Measurements from ENCODE around the gene SWI5. TPM values are rescaled to one million over a fixed set of nuclear protein-coding genes. Genes with fewer than 3 reads are reported as not detected.
A peak's percentile ranks its signal among the peaks of the same experiment; 100 is the strongest.

Gene SWI5
- total and polyA plus RNA-seq, 9 of the 15 experiments (the other 6 are each of a cell fraction or from before 2014, with no cell fraction given): 62.8 to 133 (median 95.9) TPM

DNA sequence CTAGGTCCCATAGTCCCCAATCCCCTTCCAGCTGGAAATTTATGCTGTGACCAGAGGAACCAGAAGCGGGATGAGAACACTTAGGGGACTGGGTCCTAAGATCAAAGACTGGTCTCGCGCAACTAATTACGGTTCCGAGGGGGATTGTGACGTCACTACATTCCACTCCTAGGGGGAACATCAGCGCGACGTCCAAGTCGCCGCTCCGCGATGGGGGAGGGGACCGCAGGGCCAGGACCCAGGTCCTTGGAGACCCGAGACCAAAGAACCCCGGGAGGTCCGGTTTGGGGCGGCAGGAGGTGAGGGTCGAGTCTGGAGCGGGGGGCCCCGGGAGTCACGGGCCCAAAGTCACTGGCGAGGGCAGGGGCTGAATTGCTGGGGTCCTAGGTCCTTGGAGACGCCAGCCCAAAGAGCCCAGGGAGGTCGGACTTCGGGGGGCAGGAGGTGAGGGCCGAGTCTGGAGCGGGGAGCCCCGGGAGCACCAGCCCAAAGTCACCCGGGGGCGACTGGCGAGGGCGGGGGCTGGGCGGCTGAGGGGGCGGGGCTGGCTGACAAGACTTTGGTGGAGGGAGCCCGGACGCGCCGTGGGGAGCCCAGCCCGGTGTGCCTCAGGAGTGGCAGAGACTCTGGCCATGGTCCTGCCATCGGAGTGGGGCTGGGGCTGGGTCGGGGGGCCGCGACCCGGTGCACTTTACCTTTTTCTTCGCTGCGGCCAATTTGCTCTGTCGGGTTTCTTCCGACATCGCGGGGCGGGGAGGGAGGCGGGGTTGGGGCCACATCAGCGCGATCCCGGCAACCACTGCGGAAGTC, 673 bp upstream of the SWI5 start, which contains the start of gene GOLGA2 (continued):
- TF ChIP-seq, protein P1, sequence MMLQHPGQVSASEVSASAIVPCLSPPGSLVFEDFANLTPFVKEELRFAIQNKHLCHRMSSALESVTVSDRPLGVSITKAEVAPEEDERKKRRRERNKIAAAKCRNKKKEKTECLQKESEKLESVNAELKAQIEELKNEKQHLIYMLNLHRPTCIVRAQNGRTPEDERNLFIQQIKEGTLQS (IDR thresholded peaks at IDR 0.05): no peak
- TF ChIP-seq, protein P1 (CRISPR knock-in tag; conservative IDR thresholded peaks at IDR 0.05): peak; percentile 93; the same call in 1 of the 2 replicates
- no peak for TF ChIP-seq DNMT1 (IDR thresholded peaks at IDR 0.05)
- no peak for TF ChIP-seq HEY1 (CRISPR knock-in tag; IDR thresholded peaks at IDR 0.05; ENCODE audit: borderline replicate concordance)
- TF ChIP-seq MED1 (CRISPR knock-in tag; IDR thresholded peaks at IDR 0.05; ENCODE audit: borderline replicate concordance): no peak
- no peak for TF ChIP-seq GATAD2B (IDR thresholded peaks at IDR 0.05; ENCODE audit: borderline replicate concordance)
- TF ChIP-seq, protein P2, sequence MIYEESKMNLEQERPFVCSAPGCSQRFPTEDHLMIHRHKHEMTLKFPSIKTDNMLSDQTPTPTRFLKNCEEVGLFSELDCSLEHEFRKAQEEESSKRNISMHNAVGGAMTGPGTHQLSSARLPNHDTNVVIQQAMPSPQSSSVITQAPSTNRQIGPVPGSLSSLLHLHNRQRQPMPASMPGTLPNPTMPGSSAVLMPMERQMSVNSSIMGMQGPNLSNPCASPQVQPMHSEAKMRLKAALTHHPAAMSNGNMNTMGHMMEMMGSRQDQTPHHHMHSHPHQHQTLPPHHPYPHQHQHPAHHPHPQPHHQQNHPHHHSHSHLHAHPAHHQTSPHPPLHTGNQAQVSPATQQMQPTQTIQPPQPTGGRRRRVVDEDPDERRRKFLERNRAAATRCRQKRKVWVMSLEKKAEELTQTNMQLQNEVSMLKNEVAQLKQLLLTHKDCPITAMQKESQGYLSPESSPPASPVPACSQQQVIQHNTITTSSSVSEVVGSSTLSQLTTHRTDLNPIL (CRISPR knock-in tag; IDR thresholded peaks at IDR 0.05): no peak
- TF ChIP-seq, protein P3, sequence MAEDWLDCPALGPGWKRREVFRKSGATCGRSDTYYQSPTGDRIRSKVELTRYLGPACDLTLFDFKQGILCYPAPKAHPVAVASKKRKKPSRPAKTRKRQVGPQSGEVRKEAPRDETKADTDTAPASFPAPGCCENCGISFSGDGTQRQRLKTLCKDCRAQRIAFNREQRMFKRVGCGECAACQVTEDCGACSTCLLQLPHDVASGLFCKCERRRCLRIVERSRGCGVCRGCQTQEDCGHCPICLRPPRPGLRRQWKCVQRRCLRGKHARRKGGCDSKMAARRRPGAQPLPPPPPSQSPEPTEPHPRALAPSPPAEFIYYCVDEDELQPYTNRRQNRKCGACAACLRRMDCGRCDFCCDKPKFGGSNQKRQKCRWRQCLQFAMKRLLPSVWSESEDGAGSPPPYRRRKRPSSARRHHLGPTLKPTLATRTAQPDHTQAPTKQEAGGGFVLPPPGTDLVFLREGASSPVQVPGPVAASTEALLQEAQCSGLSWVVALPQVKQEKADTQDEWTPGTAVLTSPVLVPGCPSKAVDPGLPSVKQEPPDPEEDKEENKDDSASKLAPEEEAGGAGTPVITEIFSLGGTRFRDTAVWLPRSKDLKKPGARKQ (CRISPR knock-in tag; IDR thresholded peaks at IDR 0.05): no peak
- peak; percentile 20; the same call in 1 of the 2 replicates for TF ChIP-seq POLR2AphosphoS2 (IDR thresholded peaks at IDR 0.05; ENCODE audit: low read length)
- no peak for TF ChIP-seq CEBPB (tag; IDR thresholded peaks at IDR 0.05)
- TF ChIP-seq, protein P4, sequence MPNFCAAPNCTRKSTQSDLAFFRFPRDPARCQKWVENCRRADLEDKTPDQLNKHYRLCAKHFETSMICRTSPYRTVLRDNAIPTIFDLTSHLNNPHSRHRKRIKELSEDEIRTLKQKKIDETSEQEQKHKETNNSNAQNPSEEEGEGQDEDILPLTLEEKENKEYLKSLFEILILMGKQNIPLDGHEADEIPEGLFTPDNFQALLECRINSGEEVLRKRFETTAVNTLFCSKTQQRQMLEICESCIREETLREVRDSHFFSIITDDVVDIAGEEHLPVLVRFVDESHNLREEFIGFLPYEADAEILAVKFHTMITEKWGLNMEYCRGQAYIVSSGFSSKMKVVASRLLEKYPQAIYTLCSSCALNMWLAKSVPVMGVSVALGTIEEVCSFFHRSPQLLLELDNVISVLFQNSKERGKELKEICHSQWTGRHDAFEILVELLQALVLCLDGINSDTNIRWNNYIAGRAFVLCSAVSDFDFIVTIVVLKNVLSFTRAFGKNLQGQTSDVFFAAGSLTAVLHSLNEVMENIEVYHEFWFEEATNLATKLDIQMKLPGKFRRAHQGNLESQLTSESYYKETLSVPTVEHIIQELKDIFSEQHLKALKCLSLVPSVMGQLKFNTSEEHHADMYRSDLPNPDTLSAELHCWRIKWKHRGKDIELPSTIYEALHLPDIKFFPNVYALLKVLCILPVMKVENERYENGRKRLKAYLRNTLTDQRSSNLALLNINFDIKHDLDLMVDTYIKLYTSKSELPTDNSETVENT (CRISPR knock-in tag; IDR thresholded peaks at IDR 0.05): peak; percentile 76; the same call in 1 of the 2 replicates
- TF ChIP-seq ESRRA (IDR thresholded peaks at IDR 0.05; ENCODE audit: borderline replicate concordance, low read depth): no peak
- TF ChIP-seq ZNF699 (CRISPR knock-in tag; IDR thresholded peaks at IDR 0.05; ENCODE audit: insufficient replicate concordance): no peak
- no peak for TF ChIP-seq MEF2A (IDR thresholded peaks at IDR 0.05; ENCODE audit: control insufficient read depth, low read depth, low read length)
- TF ChIP-seq TRIM28 (IDR thresholded peaks at IDR 0.05): no peak
- TF ChIP-seq CHD4 (IDR thresholded peaks at IDR 0.05; ENCODE audit: insufficient read depth, insufficient replicate concordance, low read depth, low read length, poor library complexity, severe bottlenecking): peak; percentile 91
- TF ChIP-seq ZNF717 (CRISPR knock-in tag; IDR thresholded peaks at IDR 0.05): no peak
- no peak for TF ChIP-seq ASH1L (IDR thresholded peaks at IDR 0.05; ENCODE audit: borderline replicate concordance, low read depth, partially characterized antibody)
- no peak for TF ChIP-seq RUNX1 (IDR thresholded peaks at IDR 0.05; ENCODE audit: low read depth)
- TF ChIP-seq PHF20 (IDR thresholded peaks at IDR 0.05; ENCODE audit: partially characterized antibody): no peak
- no peak for TF ChIP-seq EZH2 (IDR thresholded peaks at IDR 0.05; ENCODE audit: borderline replicate concordance, low read depth, low read length)
- no peak for TF ChIP-seq ZNF551 (CRISPR knock-in tag; IDR thresholded peaks at IDR 0.05)
